K562 (cell line): ENCODE results near the gene MOB1B.

Experiments
- CTCF ChIP-seq, 3 experiments: IDR thresholded peaks in 2 of 3; conservative IDR thresholded peaks in 1 of 3; 2 replicates each; pipeline ENCODE4 v1.5.1; 2011 to 2012; ENCODE audit warnings: low read length in 3 of 3, mild to moderate bottlenecking in 3 of 3, control low read depth in 2 of 3, improper control_type of control experiment in 1 of 3, inconsistent platforms in 1 of 3, low read depth in 1 of 3, mixed read lengths in 1 of 3, moderate library complexity in 1 of 3; ENCODE audit not compliant: insufficient read depth in 2 of 3
- IFI16 ChIP-seq: fragments of 250-450 bp; sonication (Bioruptor Pico); IDR thresholded peaks from 2 replicates; pipeline ENCODE4 v2.1.2; 2022; ENCODE audit warnings: mild to moderate bottlenecking, inconsistent platforms
- STAT5B ChIP-seq: fragments of 250-450 bp; sonication (Bioruptor Pico); IDR thresholded peaks from 2 replicates; pipeline ENCODE4 v1.8.0; 2021; ENCODE audit warnings: mild to moderate bottlenecking, inconsistent platforms
- U2AF2 ChIP-seq: fragments of 200-400 bp; formaldehyde crosslinking; optimal IDR thresholded peaks from 2 replicates; pipeline ENCODE3; 2017; ENCODE audit warnings: low read depth, mild to moderate bottlenecking, low read length

GRCh38 chr4:70936200-70936787, 34.1 kb downstream of the MOB1B start:
- TF ChIP-seq IFI16 (no peak), STAT5B (CRISPR knock-in tag) (no peak), CTCF (IDR thresholded peaks at IDR 0.05 in 2 of 3, conservative IDR thresholded peaks at IDR 0.05 in 1 of 3; ENCODE audit: insufficient read depth in 2 of 3, low read depth in 1 of 3, low read length in 3 of 3) (no peak), U2AF2 (no peak)
